H1 (cell line): ENCODE data around the gene POLA2. TPM values are rescaled to one million over a fixed set of nuclear protein-coding genes. Genes with fewer than 3 reads are reported as not detected.

Experiments
- CTCF ChIA-PET: fragments of 300-600 bp; sonication (Branson Sonifier 250); formaldehyde crosslinking; loops from one replicate; lab custom pipeline; 2021; ENCODE audit not compliant: partially characterized antibody; lab: Charles Lee
- POLR2A ChIA-PET: fragments of 300-600 bp; sonication (Branson Sonifier 250); formaldehyde crosslinking; loops from one replicate; lab custom pipeline; 2021; ENCODE audit warnings: inconsistent platforms; ENCODE audit not compliant: partially characterized antibody; lab: Charles Lee
- DNase-seq, 2 experiments: peaks; one replicate each; pipeline versions ENCODE4 v3.0.0 to v3.0.0-alpha.2; 2010 to 2022; ENCODE audit warnings: low spot score in 2 of 2, low read depth in 1 of 2, mixed read lengths in 1 of 2
- FAIRE-seq: peaks from 2 replicates; lab custom pipeline; 2011; peaks lifted over from hg19 to GRCh38; lab: Jason Lieb, UNC
- H2AFZ ChIP-seq: 2 replicates; pipeline ENCODE4 v1.8.1; 2012; ENCODE audit warnings: low read length, inconsistent platforms
- H2AK5ac ChIP-seq: 2 replicates; pipeline ENCODE4 v1.6.1; 2013; ENCODE audit warnings: low read depth, low read length
- H2BK120ac ChIP-seq: replicated peaks from 2 replicates; pipeline ENCODE3; 2013; ENCODE audit warnings: low read depth, low read length, inconsistent platforms
- H2BK12ac ChIP-seq: 2 replicates; pipeline ENCODE4 v1.6.1; 2013; ENCODE audit warnings: low read depth, low read length
- H2BK15ac ChIP-seq: 2 replicates; pipeline ENCODE4 v1.6.1; 2013; ENCODE audit warnings: low read length
- H2BK20ac ChIP-seq: 2 replicates; pipeline ENCODE4 v1.6.1; 2013; ENCODE audit warnings: low read length
- H2BK5ac ChIP-seq: 2 replicates; pipeline ENCODE4 v1.6.1; 2013; ENCODE audit warnings: low read depth, low read length
- H3K14ac ChIP-seq: 2 replicates; pipeline ENCODE4 v1.6.1; 2013; ENCODE audit warnings: inconsistent platforms; ENCODE audit not compliant: insufficient read length
- H3K18ac ChIP-seq: 2 replicates; pipeline ENCODE4 v1.6.1; 2013; ENCODE audit warnings: low read length; ENCODE audit errors: extremely low read depth
- H3K23ac ChIP-seq: 2 replicates; pipeline ENCODE4 v1.6.1; 2013; ENCODE audit warnings: inconsistent platforms; ENCODE audit not compliant: insufficient read length
- H3K23me2 ChIP-seq: 2 replicates; pipeline ENCODE4 v1.6.1; 2013; ENCODE audit warnings: low read depth, low read length
- H3K27ac ChIP-seq: 2 replicates; pipeline ENCODE4 v1.6.1; 2011; ENCODE audit warnings: low read depth, low read length, inconsistent platforms
- H3K27me3 ChIP-seq, 4 experiments: replicated peaks in 1 of 4; 1 replicate in 1 of 4; 2 replicates in 3 of 4; pipeline versions ENCODE4 v1.6.1 to v1.8.1; 2011 to 2013; ENCODE audit warnings: low read length in 3 of 4, mild to moderate bottlenecking in 3 of 4, inconsistent platforms in 2 of 4, mixed read lengths in 2 of 4, moderate library complexity in 1 of 4; ENCODE audit not compliant: control insufficient read depth in 3 of 4, insufficient read depth in 3 of 4; ENCODE audit errors: extremely low read depth in 1 of 4
- H3K36me3 ChIP-seq, 4 experiments: 2 replicates each; pipeline versions ENCODE4 v1.6.1 to v1.8.1; 2011 to 2013; ENCODE audit warnings: mild to moderate bottlenecking in 4 of 4, low read length in 3 of 4, moderate library complexity in 2 of 4, control low read depth in 1 of 4, inconsistent platforms in 1 of 4; ENCODE audit not compliant: insufficient read depth in 4 of 4, control insufficient read depth in 2 of 4
- H3K4ac ChIP-seq: replicated peaks from 2 replicates; pipeline ENCODE3; 2013; ENCODE audit warnings: low read length, low read depth, mixed read lengths, inconsistent platforms; ENCODE audit not compliant: insufficient read length
- H3K4me1 ChIP-seq, 4 experiments: replicated peaks in 1 of 4; 1 replicate in 1 of 4; 2 replicates in 3 of 4; pipeline versions ENCODE4 v1.6.1 to v1.8.1; 2011 to 2013; ENCODE audit warnings: low read length in 3 of 4, inconsistent platforms in 2 of 4, mixed read lengths in 1 of 4; ENCODE audit not compliant: insufficient read depth in 4 of 4, control insufficient read depth in 3 of 4
- H3K4me2 ChIP-seq, 2 experiments: 2 replicates each; pipeline versions ENCODE4 v1.6.1 to v1.8.1; 2011 to 2013; ENCODE audit warnings: low read depth in 2 of 2, low read length in 2 of 2, control low read depth in 1 of 2, inconsistent platforms in 1 of 2, mild to moderate bottlenecking in 1 of 2; ENCODE audit not compliant: insufficient read depth in 1 of 2
- H3K4me3 ChIP-seq, 4 experiments: fragments of 200-600, 300-600 bp in 1 of 4; sonication (generic), shearing (Covaris generic), sonication (Bioruptor Twin) in 1 of 4; 2 replicates each; pipeline versions ENCODE4 v1.5.1 to v1.8.1; 2011 to 2016; ENCODE audit warnings: low read length in 4 of 4, low read depth in 3 of 4, control low read depth in 2 of 4, inconsistent platforms in 2 of 4, mild to moderate bottlenecking in 2 of 4, mixed read lengths in 1 of 4, moderate library complexity in 1 of 4; ENCODE audit not compliant: insufficient read depth in 2 of 4; ENCODE audit errors: extremely low read depth in 1 of 4
- H3K56ac ChIP-seq: replicated peaks from 2 replicates; pipeline ENCODE3; 2013; ENCODE audit warnings: low read depth, mild to moderate bottlenecking, mixed read lengths, low read length, inconsistent platforms; ENCODE audit not compliant: insufficient read length
- H3K79me1 ChIP-seq: 2 replicates; pipeline ENCODE4 v1.6.1; 2013; ENCODE audit warnings: low read depth, low read length, control low read depth
- H3K79me2 ChIP-seq, 2 experiments: 2 replicates each; pipeline versions ENCODE4 v1.6.1 to v1.8.1; 2012 to 2013; ENCODE audit warnings: low read length in 2 of 2, mild to moderate bottlenecking in 2 of 2, inconsistent platforms in 1 of 2; ENCODE audit not compliant: insufficient read depth in 2 of 2, control insufficient read depth in 1 of 2
- H3K9ac ChIP-seq, 4 experiments: replicated peaks in 1 of 4; 1 replicate in 1 of 4; 2 replicates in 3 of 4; pipeline versions ENCODE4 v1.6.1 to v1.8.1; 2011 to 2013; ENCODE audit warnings: low read depth in 3 of 4, low read length in 3 of 4, control low read depth in 2 of 4, mild to moderate bottlenecking in 2 of 4, moderate library complexity in 2 of 4, inconsistent platforms in 1 of 4; ENCODE audit errors: extremely low read depth in 1 of 4
- H3K9me3 ChIP-seq, 2 experiments: 2 replicates each; pipeline versions ENCODE4 v1.6.1 to v1.8.1; 2012 to 2013; ENCODE audit warnings: mild to moderate bottlenecking in 2 of 2, moderate library complexity in 2 of 2, control low read depth in 1 of 2, inconsistent platforms in 1 of 2, low read depth in 1 of 2, low read length in 1 of 2, mixed read lengths in 1 of 2; ENCODE audit not compliant: insufficient read depth in 2 of 2
- H4K20me1 ChIP-seq, 2 experiments: replicated peaks in 1 of 2; 2 replicates each; pipeline versions ENCODE3 to v1.8.1; 2011 to 2013; ENCODE audit warnings: inconsistent platforms in 2 of 2, low read length in 2 of 2, mild to moderate bottlenecking in 1 of 2; ENCODE audit not compliant: insufficient read depth in 2 of 2, control insufficient read depth in 1 of 2
- H4K5ac ChIP-seq: 2 replicates; pipeline ENCODE4 v1.6.1; 2013; ENCODE audit warnings: low read length, low read depth, mixed read lengths, inconsistent platforms; ENCODE audit not compliant: insufficient read length
- H4K8ac ChIP-seq: 2 replicates; pipeline ENCODE4 v1.8.0; 2013; ENCODE audit warnings: mild to moderate bottlenecking, moderate library complexity, low read length, inconsistent platforms; ENCODE audit not compliant: insufficient read depth; ENCODE audit errors: extremely low read depth
- H4K91ac ChIP-seq: replicated peaks from 2 replicates; pipeline ENCODE3; 2013; ENCODE audit warnings: low read length, mixed read lengths, inconsistent platforms; ENCODE audit not compliant: insufficient read length
- ASH2L ChIP-seq: fragments of 200-600, 300-600 bp; sonication (generic); IDR thresholded peaks from one replicate; pipeline ENCODE4 v1.7.1; 2017; ENCODE audit warnings: low read length
- CBX5 ChIP-seq: fragments of 300-800, 300-1000 bp; sonication (generic); IDR thresholded peaks from 2 replicates; pipeline ENCODE4 v1.7.1; 2016; ENCODE audit warnings: antibody characterized with exemption, low read length, low read depth
- CEBPB ChIP-seq: IDR thresholded peaks from 2 replicates; pipeline ENCODE4 v1.6.1; 2012; ENCODE audit warnings: low read depth, low read length
- EGR1 ChIP-seq: IDR thresholded peaks from 2 replicates; pipeline ENCODE4 v1.6.1; 2011; ENCODE audit warnings: low read depth, low read length, borderline replicate concordance
- JUN ChIP-seq: IDR thresholded peaks from 2 replicates; pipeline ENCODE4 v1.6.1; 2011; ENCODE audit warnings: low read depth, mild to moderate bottlenecking, improper control_type of control experiment, low read length
- KDM4A ChIP-seq: IDR thresholded peaks from one replicate; pipeline ENCODE4 v1.7.1; 2012; ENCODE audit warnings: low read depth, mild to moderate bottlenecking, moderate library complexity, low read length, inconsistent platforms; ENCODE audit not compliant: severe bottlenecking
- POU5F1 ChIP-seq: IDR thresholded peaks from 2 replicates; pipeline ENCODE4 v1.6.1; 2011; ENCODE audit warnings: low read depth, mild to moderate bottlenecking, low read length, moderate library complexity
- SP1 ChIP-seq: IDR thresholded peaks from 2 replicates; pipeline ENCODE4 v1.6.1; 2011; ENCODE audit warnings: low read depth, low read length
- SUZ12 ChIP-seq: fragments of 200-600 bp; sonication (generic); IDR thresholded peaks from 2 replicates; pipeline ENCODE4 v1.6.1; 2012; ENCODE audit warnings: mild to moderate bottlenecking, inconsistent platforms, low read length, moderate library complexity, mixed read lengths
- TAF7 ChIP-seq: optimal IDR thresholded peaks from 2 replicates; pipeline ENCODE3; 2011; ENCODE audit warnings: low read depth, mild to moderate bottlenecking, inconsistent platforms, low read length, moderate library complexity, borderline replicate concordance
- TBP ChIP-seq: IDR thresholded peaks from 2 replicates; pipeline ENCODE4 v1.6.1; 2011; ENCODE audit warnings: low read depth, low read length, improper control_type of control experiment
- WGBS, 2 experiments: shearing (Covaris generic) in 1 of 2; methylation state at CpG; one replicate each; pipeline versions ENCODE4 v1.1.6 to v1.1.7; 2013 to 2015; ENCODE audit warnings: low lambda C conversion rate in 2 of 2, mixed read lengths in 2 of 2, inconsistent platforms in 1 of 2, low coverage in 1 of 2, missing lambda C conversion rate in 1 of 2; ENCODE audit not compliant: insufficient replicate concordance in 2 of 2, insufficient coverage in 1 of 2, insufficient read length in 1 of 2; ENCODE audit errors: extremely low coverage in 1 of 2, missing lambda C conversion rate in 1 of 2; 5-methylcytosine and 5-hydroxymethylcytosine counted together
- polyA plus RNA-seq, 7 experiments: library from polyadenylated mRNA; depleted of rRNA in 3 of 7; stranded (reverse) in 5 of 7; unstranded in 2 of 7; fragments of >200 nt in 5 of 7; fragments of 200-250 nt in 2 of 7; gene quantifications; 1 replicate in 5 of 7; 2 replicates in 1 of 7; 4 replicates in 1 of 7; pipeline versions ENCODE4 v1.2.1 to v1.2.3, GENCODE V29; 2011 to 2013; ENCODE audit warnings: missing spikeins in 2 of 7, mixed read lengths in 2 of 7
- total RNA-seq: library from RNA; stranded (reverse); fragmentation: NEBNext Ultra II Directional; extraction: Animal tissue kit (Norgen Biotek cat#: 25700); gene quantifications from 2 replicates; pipeline ENCODE4 v1.2.1, GENCODE V29; 2021
- TF ChIP-seq, protein P1 (sequence below): IDR thresholded peaks from 2 replicates; pipeline ENCODE4 v1.6.1; 2012; ENCODE audit warnings: inconsistent platforms
- TF ChIP-seq, protein P2 (sequence below): IDR thresholded peaks from 2 replicates; pipeline ENCODE4 v1.6.1; 2012; ENCODE audit warnings: low read length, inconsistent platforms

POLA2 gene
- total and polyA plus RNA-seq, 2 of the 8 experiments (the other 6 are each of a cell fraction or from before 2014, with no cell fraction given) = 31.2 to 55.9 TPM

DNA sequence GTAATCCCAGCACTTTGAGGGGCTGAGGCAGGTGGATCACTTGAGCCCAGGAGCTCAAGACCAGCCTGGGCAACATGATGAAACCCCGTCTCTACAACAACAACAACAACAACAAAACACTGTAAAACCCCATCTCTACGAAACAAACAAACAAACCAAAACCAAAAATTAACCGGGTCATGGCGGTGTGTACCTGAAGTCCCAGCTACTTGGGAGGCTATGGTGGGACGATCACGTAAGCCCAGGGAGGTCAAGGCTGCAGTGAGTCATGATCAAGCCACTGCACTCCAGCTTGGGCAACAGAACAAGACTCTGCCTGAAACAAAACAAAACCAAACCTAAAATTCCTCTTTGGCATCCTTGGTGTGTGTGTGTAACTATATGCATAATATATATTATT is 7.0 kb upstream of the POLA2 start:
- no peak overlapping the region for H2AFZ ChIP-seq
- no peak overlapping the region for H4K8ac ChIP-seq
- H3K56ac ChIP-seq = no peak overlapping the region
- no peak overlapping the region for H3K14ac ChIP-seq
- ChIA-PET CTCF (interaction anchor here (0.6 to 10.2 kb wide), 24 partner anchors 11 to 1007 kb away, joined by 3 to 258 read pairs (median 3); partner anchors contain the start of genes DPF2, FAU and MRPL49), POLR2A (interaction anchor here (0.6 to 4.6 kb wide), 9 partner anchors 24 to 510 kb away, joined by 3 to 19 read pairs (median 4); no protein-coding TSS in a partner anchor)
- no peak overlapping the region for H2BK5ac ChIP-seq
- no peaks in the 10 kb centered on the region for H3K9me3 ChIP-seq
- H3K4me1 ChIP-seq = no peaks in the 10 kb centered on the region; a peak in 2 of 7 replicates
- H3K23me2 ChIP-seq = no peaks in the 10 kb centered on the region
- H3K23ac ChIP-seq = no peak overlapping the region
- no peak overlapping the region for H3K4me3 ChIP-seq
- no peak overlapping the region for H3K4ac ChIP-seq
- H3K27ac ChIP-seq = no peak overlapping the region
- H3K36me3 ChIP-seq = no peaks in the 10 kb centered on the region
- 96 to 100% methylated on average over 1 to 6 of the region's 6 CpGs for WGBS, 2 experiments
- H4K91ac ChIP-seq = no peak overlapping the region
- no peak overlapping the region for H2BK20ac ChIP-seq
- 0 out of 2 replicates have a peak overlapping the region, but pooled peaks have one; percentile 72 for H2BK15ac ChIP-seq
- H3K79me2 ChIP-seq = no peaks in the 10 kb centered on the region
- H3K27me3 ChIP-seq = no peaks in the 10 kb centered on the region
- H2AK5ac ChIP-seq = no peak overlapping the region; the same call in 1 of the 2 replicates
- H4K20me1 ChIP-seq = no peaks in the 10 kb centered on the region
- FAIRE-seq = no peak
- no peak overlapping the region for H2BK12ac ChIP-seq
- H3K18ac ChIP-seq = no peak overlapping the region
- no peak overlapping the region for H3K9ac ChIP-seq
- H3K79me1 ChIP-seq = no peaks in the 10 kb centered on the region
- H2BK120ac ChIP-seq = no peak overlapping the region
- H4K5ac ChIP-seq = no peak overlapping the region
- no peak for DNase-seq
- H3K4me2 ChIP-seq = no peak overlapping the region
- TF ChIP-seq TAF7 (no peak), JUN (no peak), CEBPB (no peak), CBX5 (no peak), EGR1 (no peak), KDM4A (no peak), SUZ12 (no peak), ASH2L (no peak), POU5F1 (no peak), TBP (no peak), SP1 (no peak)
- TF ChIP-seq, protein P1, sequence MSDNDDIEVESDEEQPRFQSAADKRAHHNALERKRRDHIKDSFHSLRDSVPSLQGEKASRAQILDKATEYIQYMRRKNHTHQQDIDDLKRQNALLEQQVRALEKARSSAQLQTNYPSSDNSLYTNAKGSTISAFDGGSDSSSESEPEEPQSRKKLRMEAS = no peak
- TF ChIP-seq, protein P2, sequence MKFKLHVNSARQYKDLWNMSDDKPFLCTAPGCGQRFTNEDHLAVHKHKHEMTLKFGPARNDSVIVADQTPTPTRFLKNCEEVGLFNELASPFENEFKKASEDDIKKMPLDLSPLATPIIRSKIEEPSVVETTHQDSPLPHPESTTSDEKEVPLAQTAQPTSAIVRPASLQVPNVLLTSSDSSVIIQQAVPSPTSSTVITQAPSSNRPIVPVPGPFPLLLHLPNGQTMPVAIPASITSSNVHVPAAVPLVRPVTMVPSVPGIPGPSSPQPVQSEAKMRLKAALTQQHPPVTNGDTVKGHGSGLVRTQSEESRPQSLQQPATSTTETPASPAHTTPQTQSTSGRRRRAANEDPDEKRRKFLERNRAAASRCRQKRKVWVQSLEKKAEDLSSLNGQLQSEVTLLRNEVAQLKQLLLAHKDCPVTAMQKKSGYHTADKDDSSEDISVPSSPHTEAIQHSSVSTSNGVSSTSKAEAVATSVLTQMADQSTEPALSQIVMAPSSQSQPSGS = no peak
